ENCODE measurements around the gene TCP11.

Gene TCP11

DNA sequence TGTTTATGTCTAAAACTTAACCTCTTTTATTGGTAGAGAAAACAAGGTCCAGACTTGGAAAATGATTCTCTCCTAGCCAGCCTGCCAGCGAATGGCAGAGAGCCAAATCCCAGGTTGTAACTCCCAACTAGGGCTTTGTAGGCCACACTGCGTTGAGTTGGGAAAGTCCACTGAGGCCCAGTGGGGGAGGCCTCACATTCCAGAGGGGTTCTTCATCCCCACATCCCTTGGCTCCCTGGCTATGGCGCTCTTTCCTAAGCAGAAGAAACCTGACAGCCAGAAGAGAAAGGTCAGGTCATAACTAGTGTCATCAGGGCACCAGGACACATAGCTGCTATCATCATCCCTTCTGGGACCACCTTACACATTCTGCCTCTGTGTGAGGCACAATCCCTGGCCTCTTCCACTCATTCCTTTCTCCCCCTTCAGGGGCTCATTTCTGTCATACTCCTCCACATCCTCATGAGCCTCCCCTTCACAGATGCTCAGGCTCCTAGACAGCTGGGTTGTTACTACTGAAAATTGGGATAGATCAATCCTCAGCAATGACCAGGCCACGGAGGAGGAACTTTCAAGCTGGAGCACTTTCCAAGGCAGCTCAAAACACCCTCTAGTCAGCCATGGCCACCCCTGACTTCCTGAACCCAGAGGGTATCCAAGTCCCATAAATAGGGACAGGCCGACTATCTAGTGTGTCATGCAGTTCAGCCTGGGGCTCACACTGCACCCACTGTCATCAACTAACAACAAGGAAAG lies 48.6 kb downstream of the TCP11 start:
- DNase-seq (ENCODE audit: low read depth, low spot score), result peak; percentile 65
- no peak overlapping the region for H3K4me3 ChIP-seq (ENCODE audit: low read depth, low read length)
- TF ChIP-seq, protein P1, sequence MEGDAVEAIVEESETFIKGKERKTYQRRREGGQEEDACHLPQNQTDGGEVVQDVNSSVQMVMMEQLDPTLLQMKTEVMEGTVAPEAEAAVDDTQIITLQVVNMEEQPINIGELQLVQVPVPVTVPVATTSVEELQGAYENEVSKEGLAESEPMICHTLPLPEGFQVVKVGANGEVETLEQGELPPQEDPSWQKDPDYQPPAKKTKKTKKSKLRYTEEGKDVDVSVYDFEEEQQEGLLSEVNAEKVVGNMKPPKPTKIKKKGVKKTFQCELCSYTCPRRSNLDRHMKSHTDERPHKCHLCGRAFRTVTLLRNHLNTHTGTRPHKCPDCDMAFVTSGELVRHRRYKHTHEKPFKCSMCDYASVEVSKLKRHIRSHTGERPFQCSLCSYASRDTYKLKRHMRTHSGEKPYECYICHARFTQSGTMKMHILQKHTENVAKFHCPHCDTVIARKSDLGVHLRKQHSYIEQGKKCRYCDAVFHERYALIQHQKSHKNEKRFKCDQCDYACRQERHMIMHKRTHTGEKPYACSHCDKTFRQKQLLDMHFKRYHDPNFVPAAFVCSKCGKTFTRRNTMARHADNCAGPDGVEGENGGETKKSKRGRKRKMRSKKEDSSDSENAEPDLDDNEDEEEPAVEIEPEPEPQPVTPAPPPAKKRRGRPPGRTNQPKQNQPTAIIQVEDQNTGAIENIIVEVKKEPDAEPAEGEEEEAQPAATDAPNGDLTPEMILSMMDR (IDR thresholded peaks at IDR 0.05; ENCODE audit: low read depth, low read length), result no peak
- in situ Hi-C loops (cut with HindIII; ENCODE audit: low sequenced_read_pairs), result no loop called here

DNA sequence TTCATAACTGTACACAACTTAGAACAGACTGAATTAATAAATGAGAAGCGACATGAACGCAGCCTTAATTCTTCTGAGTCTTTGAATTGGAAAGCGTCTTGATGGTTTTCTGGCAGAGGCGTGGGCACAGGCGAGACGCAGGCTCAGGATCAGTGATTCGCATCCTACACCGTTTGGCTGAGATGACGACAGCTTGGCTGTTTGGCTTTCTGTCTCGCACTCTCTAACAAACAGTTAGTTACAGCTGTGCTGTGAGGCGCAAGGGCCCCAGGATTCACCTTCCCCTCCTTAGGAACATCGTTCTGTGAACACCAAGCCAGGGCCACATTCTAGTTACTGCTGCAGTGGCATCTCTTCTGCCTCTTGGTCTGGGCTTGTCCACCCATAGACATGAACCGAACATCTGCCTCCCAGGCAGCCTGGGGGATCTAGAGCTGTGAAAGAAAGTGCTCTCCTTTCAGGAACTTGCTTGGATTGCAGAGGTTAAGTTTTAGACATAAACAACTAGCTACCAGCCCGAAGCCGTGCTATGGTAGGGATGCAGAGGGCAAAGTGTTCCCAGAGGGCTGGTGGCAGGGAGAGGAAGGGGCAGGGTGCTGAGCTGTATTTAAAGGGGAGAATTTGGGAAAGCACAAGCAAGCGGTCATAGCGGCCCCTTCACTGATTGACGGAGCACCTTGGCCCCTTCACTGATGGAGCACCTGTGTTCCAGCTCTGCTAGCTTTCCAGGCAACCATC lies 49.6 kb downstream of the TCP11 start:
- no peak for DNase-seq (ENCODE audit: low read depth, low spot score)
- TF ChIP-seq, protein P1 (IDR thresholded peaks at IDR 0.05; ENCODE audit: low read depth, low read length), result no peak
- no peak overlapping the region for H3K4me3 ChIP-seq (ENCODE audit: low read depth, low read length)
- in situ Hi-C loops (cut with HindIII; ENCODE audit: low sequenced_read_pairs), result no loop called here

DNA sequence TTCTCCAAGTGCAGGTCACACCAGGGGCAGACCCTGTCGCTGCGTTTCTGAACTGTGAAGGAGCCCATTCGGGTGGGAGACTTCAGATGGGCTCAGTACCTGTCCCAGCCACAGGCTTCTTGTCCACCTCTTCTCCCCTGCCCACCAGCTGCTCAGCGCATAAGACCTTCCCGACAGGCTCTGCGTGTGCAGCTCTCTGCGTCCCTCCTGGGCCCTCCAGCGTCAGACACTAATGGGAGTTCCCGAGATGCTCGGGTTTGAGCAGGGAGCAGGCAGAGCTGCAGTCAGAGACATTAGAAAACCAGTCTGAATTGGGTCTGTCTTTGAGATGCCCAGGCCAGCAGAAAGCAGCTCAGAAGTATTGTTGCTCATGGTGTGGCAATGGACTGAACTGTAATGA lies 50.4 kb downstream of the TCP11 start:
- DNase-seq (ENCODE audit: low read depth, low spot score), result no peak
- H3K4me3 ChIP-seq (ENCODE audit: low read depth, low read length), result no peak overlapping the region
- in situ Hi-C loops (cut with HindIII; ENCODE audit: low sequenced_read_pairs), result no loop called here
- TF ChIP-seq, protein P1 (IDR thresholded peaks at IDR 0.05; ENCODE audit: low read depth, low read length), result no peak

DNA sequence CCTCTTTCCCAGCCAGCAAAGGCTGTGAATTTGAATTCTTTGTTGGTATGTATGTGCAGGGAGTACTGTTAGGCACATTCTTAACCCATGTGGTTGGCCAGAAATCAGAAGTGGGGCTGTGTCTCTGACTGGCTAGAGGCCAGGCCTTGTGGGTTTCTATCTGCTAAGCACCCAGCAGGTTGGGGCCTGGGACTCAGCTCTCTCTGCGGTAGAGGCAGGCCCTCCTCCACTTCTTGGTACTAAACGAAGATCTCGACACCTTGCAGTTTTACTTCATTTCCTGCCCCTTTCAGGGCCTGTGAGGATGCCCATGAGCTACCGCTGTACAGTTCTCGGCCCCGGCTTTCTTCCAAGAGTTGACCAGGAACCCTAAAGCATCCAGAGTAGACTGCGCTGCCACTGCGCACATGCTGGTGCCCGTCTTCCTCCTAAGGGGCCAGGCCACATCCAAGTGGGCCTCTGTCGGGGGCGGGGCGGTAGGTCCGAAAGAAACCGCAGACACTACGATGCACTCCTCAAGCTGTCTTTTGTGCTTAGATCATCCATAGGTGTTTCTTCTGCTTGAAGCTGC lies 51.1 kb downstream of the TCP11 start:
- TF ChIP-seq, protein P1 (IDR thresholded peaks at IDR 0.05; ENCODE audit: low read depth, low read length), result no peak
- peak; percentile 91 for DNase-seq (ENCODE audit: low read depth, low spot score)
- no peak overlapping the region for H3K4me3 ChIP-seq (ENCODE audit: low read depth, low read length)
- in situ Hi-C loops (cut with HindIII; ENCODE audit: low sequenced_read_pairs), result no loop called here

DNA sequence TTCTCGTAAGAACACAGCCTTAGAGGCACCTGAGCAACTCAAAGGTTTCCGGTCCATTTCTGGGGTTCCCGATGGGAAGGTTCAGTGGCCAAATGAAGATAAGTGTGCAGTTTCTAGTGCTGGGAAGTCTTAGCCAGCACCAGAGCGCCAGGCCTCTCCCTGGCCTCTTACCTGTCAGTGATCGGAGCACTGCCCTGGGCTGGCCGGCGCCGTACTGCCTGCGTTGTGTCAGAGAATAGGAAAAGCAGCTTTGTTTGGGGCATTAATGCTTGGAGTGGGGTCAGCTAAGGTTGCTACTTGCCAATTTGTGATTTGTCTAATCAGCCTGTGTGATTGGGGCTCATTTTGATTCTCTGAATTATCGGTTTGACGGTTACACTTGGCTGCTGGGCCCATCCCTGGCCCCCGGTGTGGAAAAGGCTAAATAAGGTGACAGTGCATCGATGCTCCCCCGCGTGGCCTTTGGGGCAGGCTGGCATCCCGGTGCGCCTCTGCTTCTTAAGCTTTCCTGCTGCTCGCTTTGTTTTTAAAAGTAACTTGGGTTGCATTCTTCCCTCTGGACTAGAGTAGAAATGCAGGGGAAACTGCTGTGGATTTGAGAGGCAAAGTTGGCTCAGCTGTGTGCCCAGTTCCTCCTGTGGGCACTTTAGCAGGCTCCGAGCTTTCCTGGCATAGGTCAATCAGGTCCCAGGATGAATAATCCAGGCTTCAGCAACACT lies 51.8 kb downstream of the TCP11 start:
- H3K4me3 ChIP-seq (ENCODE audit: low read depth, low read length), result no peak overlapping the region
- TF ChIP-seq, protein P1 (IDR thresholded peaks at IDR 0.05; ENCODE audit: low read depth, low read length), result no peak
- in situ Hi-C loops (cut with HindIII; ENCODE audit: low sequenced_read_pairs), result no loop called here
- no peak for DNase-seq (ENCODE audit: low read depth, low spot score)

All from astrocyte of the spinal cord (primary cell).